ENCODE measurements around the gene LITAF.
"Not testable (repeated sequence)": the region's sequence is repeated elsewhere in the genome, so short reads cannot be mapped to it uniquely, and the experiment has no call there.

Gene LITAF

GRCh38 chr16:11571549-11571948, 15.2 kb downstream of the LITAF start:
- no peak for DNase-seq

GRCh38 chr16:11570806-11571205, 15.9 kb downstream of the LITAF start:
- DNase-seq, result no peak

- no peak for DNase-seq
Observed at GRCh38 chr16:11570258-11570657, 16.5 kb downstream of the LITAF start.

- DNase-seq, result no peak
Observed at GRCh38 chr16:11566398-11566797, 20.3 kb downstream of the LITAF start.

- DNase-seq, result no peak
Observed at GRCh38 chr16:11565665-11566064, 21.1 kb downstream of the LITAF start.

GRCh38 chr16:11564046-11564926, 22.4 kb downstream of the LITAF start:
- no peak for DNase-seq

- DNase-seq, result no peak
Observed at GRCh38 chr16:11563493-11564040, 23.2 kb downstream of the LITAF start.

GRCh38 chr16:11562941-11563340, 23.8 kb downstream of the LITAF start:
- no peak for DNase-seq

GRCh38 chr16:11562411-11562810, 24.3 kb downstream of the LITAF start:
- DNase-seq, result no peak

- DNase-seq, result no peak
Observed at GRCh38 chr16:11561856-11562255, 24.9 kb downstream of the LITAF start.

GRCh38 chr16:11561454-11561805, 25.3 kb downstream of the LITAF start:
- no peak for DNase-seq

GRCh38 chr16:11560701-11561453, 25.8 kb downstream of the LITAF start:
- no peak for DNase-seq

GRCh38 chr16:11558308-11558823, 28.4 kb downstream of the LITAF start:
- not testable (repeated sequence) for DNase-seq

- no peak for DNase-seq
Observed at GRCh38 chr16:11557801-11558200, 28.9 kb downstream of the LITAF start.

- DNase-seq, result no peak
Observed at GRCh38 chr16:11556945-11557720, 29.6 kb downstream of the LITAF start.

- DNase-seq, result no peak
Observed at GRCh38 chr16:11556214-11556819, 30.4 kb downstream of the LITAF start.

GRCh38 chr16:11554053-11554452, 32.7 kb downstream of the LITAF start:
- DNase-seq, result no peak

GRCh38 chr16:11553371-11553770, 33.3 kb downstream of the LITAF start:
- no peak for DNase-seq

GRCh38 chr16:11552440-11552839, 34.3 kb downstream of the LITAF start:
- DNase-seq, result no peak

- DNase-seq, result no peak
Observed at GRCh38 chr16:11551842-11552241, 34.9 kb downstream of the LITAF start.

GRCh38 chr16:11550791-11551498, 35.8 kb downstream of the LITAF start:
- DNase-seq, result no peak
